Measurements from ENCODE around the gene FARP2.
"Not testable (repeated sequence)": the region's sequence is repeated elsewhere in the genome, so short reads cannot be mapped to it uniquely, and the experiment has no call there.

FARP2 gene

GRCh38 chr2:241491549-241492173 is 135.6 kb downstream of the FARP2 start:
- no peak for DNase-seq

GRCh38 chr2:241492174-241492565 is 136.1 kb downstream of the FARP2 start:
- no peak for DNase-seq

GRCh38 chr2:241493092-241493491 is 137.0 kb downstream of the FARP2 start:
- DNase-seq = no peak

GRCh38 chr2:241494311-241494908 is 138.3 kb downstream of the FARP2 start:
- no peak for DNase-seq

- DNase-seq = no peak
Observed at GRCh38 chr2:241495172-241496002, 139.3 kb downstream of the FARP2 start.

GRCh38 chr2:241496003-241496707 is 140.1 kb downstream of the FARP2 start:
- no peak for DNase-seq

GRCh38 chr2:241496904-241497877 is 141.1 kb downstream of the FARP2 start:
- no peak for DNase-seq

- DNase-seq = no peak
Observed at GRCh38 chr2:241498115-241499070, 142.3 kb downstream of the FARP2 start.

GRCh38 chr2:241499146-241499965 is 143.3 kb downstream of the FARP2 start:
- DNase-seq = no peak

GRCh38 chr2:241500016-241500415 is 143.9 kb downstream of the FARP2 start:
- no peak for DNase-seq

GRCh38 chr2:241500431-241500975 is 144.4 kb downstream of the FARP2 start:
- no peak for DNase-seq

- DNase-seq = no peak
Observed at GRCh38 chr2:241501099-241501541, 145.0 kb downstream of the FARP2 start.

GRCh38 chr2:241501551-241501950 is 145.5 kb downstream of the FARP2 start:
- DNase-seq = no peak

GRCh38 chr2:241502281-241502680 is 146.2 kb downstream of the FARP2 start:
- no peak for DNase-seq

GRCh38 chr2:241503776-241504392 is 147.8 kb downstream of the FARP2 start:
- DNase-seq = no peak

- DNase-seq = no peak
Observed at GRCh38 chr2:241505086-241505780, 149.1 kb downstream of the FARP2 start.

- no peak for DNase-seq
Observed at GRCh38 chr2:241505781-241506201, 149.7 kb downstream of the FARP2 start.

GRCh38 chr2:241506317-241506716 is 150.2 kb downstream of the FARP2 start:
- not testable (repeated sequence) for DNase-seq

Measured in CD4-positive, alpha-beta T cell treated with Interleukin-6 for 4 hours (primary cell).